NCI-H146 treated with DMSO at 0.1 percent for 48 hours (cell line): Measurements from ENCODE around the gene NKD2.

Experiments used
- DNase-seq: peaks from one replicate; lab custom pipeline; 2025; ENCODE audit not compliant: unreplicated experiment; lab: John Stamatoyannopoulos, UW

The NKD2 gene

GRCh38 chr5:1087428-1087827 is 78.8 kb downstream of the NKD2 start:
- no peak for DNase-seq

DNA sequence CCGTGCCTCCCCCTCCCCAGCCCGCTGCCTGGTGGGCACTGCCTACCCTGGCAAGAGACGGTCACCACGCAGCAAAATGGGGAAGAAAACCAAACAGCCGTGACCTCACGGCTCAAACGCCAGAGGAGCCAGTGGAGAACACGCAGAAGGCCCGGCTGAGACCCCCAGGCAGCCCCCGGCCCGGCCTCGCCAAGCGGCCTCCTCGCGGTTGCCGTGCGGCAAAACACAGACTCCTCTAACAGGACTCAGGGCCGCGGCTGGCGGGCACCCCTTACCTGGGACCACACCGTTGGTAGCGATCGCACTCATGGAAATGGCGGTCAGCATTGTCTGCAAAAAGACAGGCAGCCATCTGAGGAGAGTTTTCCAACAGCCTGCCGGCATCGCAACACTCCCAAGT is 79.4 kb downstream of the NKD2 start:
- no peak for DNase-seq
